OCI-LY1 (cell line): ENCODE measurements around the gene ZNF285.

Experiments used
- H2AFZ ChIP-seq: fragments of 200-600 bp; sonication (generic), shearing (Covaris generic); 2 replicates; pipeline ENCODE4 v1.6.0; 2014; ENCODE audit warnings: antibody characterized with exemption, mild to moderate bottlenecking, low read length
- H3F3A ChIP-seq: fragments of 200-600 bp; sonication (generic), shearing (Covaris generic); 2 replicates; pipeline ENCODE4 v1.6.0; 2014; ENCODE audit warnings: mild to moderate bottlenecking, antibody characterized with exemption, low read length, moderate library complexity; ENCODE audit not compliant: insufficient read depth
- H3K27ac ChIP-seq: fragments of 200-600 bp; sonication (generic); 2 replicates; pipeline ENCODE4 v1.5.1; 2014; ENCODE audit warnings: low read length, mixed run types, mild to moderate bottlenecking, low read depth; ENCODE audit not compliant: poor library complexity, severe bottlenecking
- H3K27me3 ChIP-seq: fragments of 200-600 bp; sonication (generic); 2 replicates; pipeline ENCODE4 v1.6.0; 2014; ENCODE audit warnings: antibody characterized with exemption, mild to moderate bottlenecking, low read length, moderate library complexity; ENCODE audit not compliant: insufficient read depth
- H3K36me3 ChIP-seq: fragments of 200-600 bp; sonication (generic); 2 replicates; pipeline ENCODE4 v1.6.1; 2014; ENCODE audit warnings: mild to moderate bottlenecking, antibody characterized with exemption, low read length, moderate library complexity, mixed read lengths; ENCODE audit not compliant: insufficient read depth
- H3K4me1 ChIP-seq: fragments of 200-600 bp; sonication (generic); 2 replicates; pipeline ENCODE4 v1.5.1; 2014; ENCODE audit warnings: mild to moderate bottlenecking, low read length, moderate library complexity; ENCODE audit not compliant: insufficient read depth, severe bottlenecking
- H3K4me2 ChIP-seq: fragments of 200-600 bp; sonication (generic), shearing (Covaris generic); 2 replicates; pipeline ENCODE4 v1.6.1; 2014; ENCODE audit warnings: low read length
- H3K4me3 ChIP-seq: fragments of 200-600 bp; sonication (generic); 2 replicates; pipeline ENCODE4 v1.5.1; 2014; ENCODE audit warnings: low read length, low read depth, mild to moderate bottlenecking, mixed read lengths; ENCODE audit not compliant: poor library complexity, severe bottlenecking
- H3K79me2 ChIP-seq: fragments of 200-600 bp; shearing (Covaris generic); 2 replicates; pipeline ENCODE4 v1.6.1; 2016; ENCODE audit warnings: mixed run types, low read length, mixed read lengths; ENCODE audit not compliant: insufficient read depth
- H3K9ac ChIP-seq: fragments of 200-600 bp; sonication (generic), shearing (Covaris generic); 2 replicates; pipeline ENCODE4 v1.6.1; 2014; ENCODE audit warnings: mild to moderate bottlenecking, low read length, mixed read lengths
- H3K9me2 ChIP-seq: fragments of 200-600 bp; sonication (generic), shearing (Covaris generic); 2 replicates; pipeline ENCODE4 v1.6.1; 2014; ENCODE audit warnings: low read depth, mild to moderate bottlenecking, low read length, mixed read lengths
- H3K9me3 ChIP-seq: fragments of 200-600 bp; shearing (Covaris generic); 2 replicates; pipeline ENCODE4 v1.6.1; 2014; ENCODE audit warnings: low read length, mixed read lengths
- H4K20me1 ChIP-seq: fragments of 200-600 bp; sonication (generic), shearing (Covaris generic); 2 replicates; pipeline ENCODE4 v1.6.0; 2016; ENCODE audit warnings: mild to moderate bottlenecking, low read length; ENCODE audit not compliant: insufficient read depth
- EZH2 ChIP-seq: fragments of 200-600 bp; sonication (generic), shearing (Covaris generic); IDR thresholded peaks from 2 replicates; pipeline ENCODE4 v1.8.0; 2017; ENCODE audit warnings: borderline replicate concordance, mixed run types, mild to moderate bottlenecking, antibody characterized with exemption, low read length, moderate library complexity, mixed read lengths
- TF ChIP-seq, protein P1 (sequence below): fragments of 200-600 bp; sonication (generic), shearing (Covaris generic); IDR thresholded peaks from 2 replicates; pipeline ENCODE4 v1.5.1; 2017; ENCODE audit warnings: mild to moderate bottlenecking, antibody characterized with exemption, low read length, moderate library complexity, mixed read lengths

Gene ZNF285

DNA sequence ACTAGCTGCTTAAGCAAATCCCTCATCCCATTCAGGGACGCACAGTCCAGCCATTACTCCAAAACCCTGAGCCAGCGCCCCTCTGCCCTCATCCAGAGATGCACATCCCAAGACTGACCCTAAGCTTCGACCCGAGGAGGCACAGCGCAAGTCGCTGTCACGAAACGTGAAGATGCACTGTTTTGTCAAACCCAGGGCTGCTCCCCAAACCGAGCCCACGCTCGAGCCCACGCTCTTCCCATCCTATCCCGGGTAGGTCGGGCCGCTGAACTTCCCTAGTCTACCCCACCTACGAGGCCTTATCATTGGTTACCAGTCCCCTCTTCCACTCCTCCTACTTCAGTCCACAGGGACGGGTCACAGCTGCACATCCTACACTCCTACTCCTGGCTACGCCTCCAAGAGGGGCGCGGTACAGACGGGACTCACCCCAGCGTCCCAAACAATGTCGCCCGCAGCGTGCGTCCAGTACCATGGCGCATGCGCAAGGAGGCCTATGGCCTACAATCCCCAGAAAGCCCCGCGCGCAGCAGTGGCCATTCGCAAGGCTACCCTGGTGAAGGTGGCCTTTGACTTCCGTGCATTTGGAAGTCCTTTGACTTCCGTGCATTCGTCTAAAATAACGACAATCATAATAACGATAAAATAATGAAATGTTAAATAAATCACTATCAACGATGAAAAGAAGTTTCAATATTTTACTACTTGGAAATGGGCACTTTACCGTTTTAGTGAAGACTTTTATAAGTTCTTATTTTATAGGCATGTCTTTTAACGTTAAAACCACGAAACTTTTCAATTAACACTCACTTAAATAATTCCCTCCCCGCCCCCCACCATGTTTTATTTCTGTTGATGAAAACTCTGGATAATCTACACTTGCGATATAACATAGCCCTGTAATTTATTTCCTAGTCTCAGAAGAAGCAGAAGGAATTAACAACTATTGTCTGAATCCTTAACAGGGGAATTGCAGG, at the start of gene ZNF285:
Gene ZNF285 (minus strand): TSS at position 470 of the 977 bp plus-strand sequence. CDS start 4,395 bp downstream, outside the sequence.
- Histone ChIP-seq H3K27ac (no peak within 1 kb of the TSS), H3K9ac (no peak within 1 kb of the TSS), H3K27me3 (no peaks in the 10 kb centered on the region), H3K9me3 (no peaks in the 10 kb centered on the region), H2AFZ (no peak within 1 kb of the TSS), H3F3A (no peaks in the 10 kb centered on the region), H3K36me3 (no peaks in the 10 kb centered on the region), H3K4me3 (no peak within 1 kb of the TSS), H3K4me1 (no peaks in the 10 kb centered on the region), H3K4me2 (no peak within 1 kb of the TSS), H3K9me2 (no peaks in the 10 kb centered on the region), H3K79me2 (no peaks in the 10 kb centered on the region), H4K20me1 (no peaks in the 10 kb centered on the region)
- TF ChIP-seq, protein P1, sequence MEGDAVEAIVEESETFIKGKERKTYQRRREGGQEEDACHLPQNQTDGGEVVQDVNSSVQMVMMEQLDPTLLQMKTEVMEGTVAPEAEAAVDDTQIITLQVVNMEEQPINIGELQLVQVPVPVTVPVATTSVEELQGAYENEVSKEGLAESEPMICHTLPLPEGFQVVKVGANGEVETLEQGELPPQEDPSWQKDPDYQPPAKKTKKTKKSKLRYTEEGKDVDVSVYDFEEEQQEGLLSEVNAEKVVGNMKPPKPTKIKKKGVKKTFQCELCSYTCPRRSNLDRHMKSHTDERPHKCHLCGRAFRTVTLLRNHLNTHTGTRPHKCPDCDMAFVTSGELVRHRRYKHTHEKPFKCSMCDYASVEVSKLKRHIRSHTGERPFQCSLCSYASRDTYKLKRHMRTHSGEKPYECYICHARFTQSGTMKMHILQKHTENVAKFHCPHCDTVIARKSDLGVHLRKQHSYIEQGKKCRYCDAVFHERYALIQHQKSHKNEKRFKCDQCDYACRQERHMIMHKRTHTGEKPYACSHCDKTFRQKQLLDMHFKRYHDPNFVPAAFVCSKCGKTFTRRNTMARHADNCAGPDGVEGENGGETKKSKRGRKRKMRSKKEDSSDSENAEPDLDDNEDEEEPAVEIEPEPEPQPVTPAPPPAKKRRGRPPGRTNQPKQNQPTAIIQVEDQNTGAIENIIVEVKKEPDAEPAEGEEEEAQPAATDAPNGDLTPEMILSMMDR = no peak
- TF ChIP-seq EZH2 = no peak

DNA sequence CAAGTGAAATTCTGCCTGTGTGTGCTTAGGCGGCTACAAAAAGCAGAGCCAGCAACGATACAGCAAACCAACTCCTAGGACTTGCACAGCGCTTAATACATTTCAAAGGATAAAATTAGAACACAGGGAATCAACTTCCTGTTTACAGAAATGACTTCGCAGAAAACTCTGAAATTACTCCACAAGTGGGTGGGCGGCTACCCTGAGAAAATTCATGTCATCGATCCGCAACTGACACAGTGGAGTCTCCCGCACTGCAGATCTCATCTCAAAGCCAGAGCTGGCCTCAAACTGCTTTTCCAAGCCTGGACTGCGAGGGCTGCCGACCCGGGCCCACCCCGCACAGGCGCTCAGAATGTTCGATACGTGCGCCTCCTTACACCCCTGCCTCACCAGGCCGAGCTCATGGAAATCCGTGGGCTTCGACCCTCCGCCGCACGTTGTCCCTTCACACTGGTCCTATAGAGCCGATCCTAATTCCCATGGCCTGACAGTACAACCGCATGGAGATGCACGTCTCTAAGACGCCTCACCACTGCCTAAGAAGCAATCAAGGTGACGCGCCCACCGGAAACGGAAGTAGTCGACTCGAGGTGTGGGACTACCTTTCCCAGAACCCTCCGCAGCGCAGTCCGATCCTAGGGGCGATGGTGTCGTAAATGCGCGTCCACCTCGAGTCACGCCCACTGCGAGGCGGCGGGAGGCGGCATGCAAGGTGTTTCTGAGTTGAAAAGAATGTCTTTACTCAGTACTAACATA, 46.7 kb upstream of the ZNF285 start, which contains the start of gene ZNF229:
Gene ZNF229 (minus strand): TSS at position 557 of the 759 bp plus-strand sequence. CDS start 5,625 bp downstream, outside the sequence.
- no peak within 1 kb of the TSS for H2AFZ ChIP-seq

DNA sequence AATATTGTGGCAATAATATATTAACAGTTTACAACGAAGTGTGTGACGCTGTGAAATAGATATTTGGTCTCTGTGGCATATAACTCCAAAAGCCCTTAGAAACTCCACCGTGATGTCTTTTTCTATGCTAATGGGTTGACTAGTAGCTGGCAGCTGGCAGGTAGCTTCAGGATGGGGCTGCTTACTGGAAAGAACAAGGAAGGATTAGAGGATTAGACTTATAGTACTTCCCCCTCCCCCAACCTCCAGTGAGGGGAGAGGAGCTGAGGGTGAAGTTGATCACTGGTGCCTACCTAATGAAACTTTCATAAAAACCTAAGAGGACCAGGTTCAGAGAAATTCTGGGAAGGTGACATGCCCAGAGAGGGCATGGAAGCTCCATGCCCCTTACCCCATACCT, 37.0 kb upstream of the ZNF285 start:
- H3K27me3 ChIP-seq = no peaks in the 10 kb centered on the region
- H3K9ac ChIP-seq = no peak overlapping the region
- H3K36me3 ChIP-seq = no peaks in the 10 kb centered on the region
- no peaks in the 10 kb centered on the region for H3K9me3 ChIP-seq
- H3K4me2 ChIP-seq = no peak overlapping the region
- H3K4me3 ChIP-seq = no peak overlapping the region
- no peaks in the 10 kb centered on the region for H4K20me1 ChIP-seq
- H2AFZ ChIP-seq = no peak overlapping the region
- no peaks in the 10 kb centered on the region for H3K79me2 ChIP-seq
- H3K27ac ChIP-seq = no peak overlapping the region
- H3K4me1 ChIP-seq = no peaks in the 10 kb centered on the region
- no peaks in the 10 kb centered on the region for H3K9me2 ChIP-seq
- TF ChIP-seq, protein P1 = no peak
- no peak for TF ChIP-seq EZH2
- H3F3A ChIP-seq = no peaks in the 10 kb centered on the region

More for the DNA sequence above, 46.7 kb upstream of the ZNF285 start, which contains the start of gene ZNF229:
- H3K36me3 ChIP-seq = no peaks in the 10 kb centered on the region
- no peaks in the 10 kb centered on the region for H3K9me2 ChIP-seq
- H3K4me2 ChIP-seq = no peak within 1 kb of the TSS
- H3K79me2 ChIP-seq = no peaks in the 10 kb centered on the region
- no peak within 1 kb of the TSS for H3K9ac ChIP-seq
- no peaks in the 10 kb centered on the region for H3K4me1 ChIP-seq
- no peaks in the 10 kb centered on the region for H3K27me3 ChIP-seq
- H4K20me1 ChIP-seq = no peaks in the 10 kb centered on the region
- H3K27ac ChIP-seq = no peak within 1 kb of the TSS
- no peaks in the 10 kb centered on the region for H3F3A ChIP-seq
- TF ChIP-seq, protein P1 = no peak
- no peak for TF ChIP-seq EZH2
- no peaks in the 10 kb centered on the region for H3K9me3 ChIP-seq
- no peak within 1 kb of the TSS for H3K4me3 ChIP-seq
